Omental fat pad (tissue), 4 donors: ENCODE results near the gene MYO9A. TPM values are rescaled to one million over a fixed set of nuclear protein-coding genes. Genes with fewer than 3 reads are reported as not detected.

Source experiments
- ATAC-seq: fragments of 150-250 bp; one replicate; pipeline ENCODE4 v1.9.1; 2016; ENCODE audit warnings: mild to moderate bottlenecking, moderate library complexity; ENCODE audit not compliant: low FRiP score
- DNase-seq: peaks from one replicate; pipeline ENCODE4 v3.0.0-alpha.2; 2019; ENCODE audit warnings: low spot score
- CTCF ChIP-seq, 3 donors: fragments of 450-650 bp; IDR thresholded peaks; one replicate each; pipeline ENCODE4 v1.5.1; 2016 to 2017; ENCODE audit warnings: antibody characterized with exemption in 3 of 3, mild to moderate bottlenecking in 3 of 3, moderate library complexity in 2 of 3
- total RNA-seq, 4 donors: library from RNA; depleted of rRNA; stranded (reverse); fragments of >200 nt; gene quantifications; one replicate each; pipeline ENCODE4 v1.1.0, GENCODE V29; 2016

Gene MYO9A
- total RNA-seq, 4 donors from 2014 or later: 31.6 to 82.9 (median 48.7) TPM

- no peak for ATAC-seq
- DNase-seq: no peak
- no peak for TF ChIP-seq CTCF (IDR thresholded peaks at IDR 0.05)
Observed at GRCh38 chr15:72127724-72128322, 9.9 kb upstream of the MYO9A start.

- no peak for DNase-seq
- no peak for TF ChIP-seq CTCF (IDR thresholded peaks at IDR 0.05)
- no peak for ATAC-seq
Observed at GRCh38 chr15:72124218-72124617, 6.3 kb upstream of the MYO9A start.

GRCh38 chr15:72117486-72118016, 399 bp downstream of the MYO9A start:
- TF ChIP-seq CTCF (IDR thresholded peaks at IDR 0.05): no peak
- peak; percentile 88 for ATAC-seq
- peak; percentile 47 for DNase-seq

GRCh38 chr15:72116731-72117485, 1.0 kb downstream of the MYO9A start:
- DNase-seq (no peak), ATAC-seq (peak; percentile 1)
- no peak for TF ChIP-seq CTCF (IDR thresholded peaks at IDR 0.05)

- ATAC-seq (no peak), DNase-seq (no peak)
- no peak for TF ChIP-seq CTCF (IDR thresholded peaks at IDR 0.05)
Observed at GRCh38 chr15:72113347-72114031, 4.5 kb downstream of the MYO9A start.

- ATAC-seq (no peak), DNase-seq (no peak)
- TF ChIP-seq CTCF (IDR thresholded peaks at IDR 0.05): no peak
Observed at GRCh38 chr15:72112805-72113204, 5.1 kb downstream of the MYO9A start.
